Astrocyte (in vitro differentiated cells and primary cell): ENCODE measurements around the gene MATN4.

Experiments used
- CTCF ChIP-seq: IDR thresholded peaks from 2 replicates; pipeline ENCODE4 v1.5.1; 2011; ENCODE audit warnings: low read depth, mild to moderate bottlenecking, inconsistent platforms, low read length, moderate library complexity; ENCODE audit not compliant: insufficient read depth
- EZH2 ChIP-seq: IDR thresholded peaks from 2 replicates; pipeline ENCODE4 v1.6.1; 2012; ENCODE audit warnings: mild to moderate bottlenecking, low read length, inconsistent platforms; ENCODE audit not compliant: insufficient read depth

GRCh38 chr20:45257711-45258110 lies 50.4 kb downstream of the MATN4 start:
- TF ChIP-seq CTCF (no peak), EZH2 (no peak)
